GM19438 (cell line): ENCODE data around the gene CST8.

Experiments used
- ATAC-seq: cut with Tn5 transposase; IDR thresholded peaks from one replicate; pipeline ENCODE4 v1.9.1; 2021; ENCODE audit warnings: low read depth; ENCODE audit not compliant: unreplicated experiment

CST8 gene

DNA sequence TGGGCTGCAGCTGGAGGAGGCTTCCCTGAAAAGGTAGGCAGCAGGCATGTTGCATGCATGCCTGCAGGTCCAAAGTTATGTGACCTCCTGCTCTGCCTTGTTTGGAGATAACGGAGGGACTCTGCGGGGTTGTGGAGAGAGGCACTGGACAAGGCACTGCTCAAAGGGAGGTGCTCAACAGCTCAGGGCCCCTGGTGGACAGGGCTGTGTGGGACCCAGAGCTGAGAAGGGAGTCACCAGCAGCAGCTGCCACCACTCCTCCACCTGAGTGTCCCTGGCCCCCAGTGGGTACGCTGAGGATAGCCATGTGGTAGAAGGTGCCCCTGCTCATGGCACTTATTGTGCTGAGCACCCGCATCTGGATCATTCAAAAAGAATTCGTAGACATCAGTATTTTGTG lies 15.5 kb upstream of the CST8 start:
- ATAC-seq, result no peak

DNA sequence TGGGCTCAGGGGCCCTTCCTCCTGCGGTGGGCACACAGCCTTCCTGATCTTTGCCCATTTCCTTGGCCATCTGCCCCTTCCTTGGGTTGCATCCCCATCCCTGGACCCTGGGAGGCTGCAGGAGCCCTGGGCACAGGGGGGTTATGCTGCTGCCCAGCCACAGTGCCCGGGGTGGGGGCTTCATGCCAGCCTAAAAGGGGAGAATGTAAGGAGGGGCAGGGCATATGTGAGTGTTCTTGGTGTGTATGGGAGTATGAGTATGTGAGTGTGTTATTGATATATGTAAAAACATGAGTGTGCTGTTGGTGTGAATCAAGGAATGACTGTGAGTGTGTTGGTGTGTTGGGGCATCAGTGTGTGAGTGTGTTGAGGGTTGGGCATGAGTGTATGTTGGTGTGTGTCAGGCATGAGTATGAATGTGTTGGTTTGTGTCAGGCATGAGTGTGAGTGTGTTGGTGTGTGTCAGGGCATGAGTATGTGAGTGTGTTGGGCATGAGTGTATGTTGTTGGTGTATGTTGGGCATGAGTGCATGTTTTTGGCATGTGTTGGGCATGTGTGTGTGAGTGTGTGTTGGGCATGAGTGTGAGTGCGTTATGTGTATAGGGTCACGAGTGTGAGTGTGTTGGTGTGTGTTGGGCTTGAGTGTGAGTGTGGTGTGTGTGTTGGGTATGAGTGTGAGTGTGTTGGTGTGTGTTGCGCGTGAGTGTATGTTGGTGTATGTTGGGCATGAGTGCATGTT lies 14.7 kb upstream of the CST8 start:
- no peak for ATAC-seq

DNA sequence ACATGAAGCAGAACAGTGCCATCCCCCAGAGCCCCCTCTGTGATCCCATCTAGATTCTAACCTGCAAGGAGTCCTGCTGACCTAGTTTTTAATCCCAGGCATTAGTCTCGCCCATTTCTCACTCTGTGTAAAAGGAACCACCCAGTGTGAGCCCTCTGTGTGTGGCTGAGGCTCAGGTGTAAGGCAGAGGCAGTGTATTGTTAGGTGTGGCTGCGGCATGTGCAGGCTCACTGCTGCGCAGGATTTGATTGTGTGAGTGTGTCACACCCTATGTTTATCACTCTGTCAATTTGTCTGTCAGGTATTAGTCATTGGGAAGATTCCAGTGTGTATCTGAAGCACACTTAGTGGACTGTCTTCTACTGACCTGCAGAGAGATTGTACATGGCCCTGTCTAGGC lies 13.7 kb upstream of the CST8 start:
- no peak for ATAC-seq

DNA sequence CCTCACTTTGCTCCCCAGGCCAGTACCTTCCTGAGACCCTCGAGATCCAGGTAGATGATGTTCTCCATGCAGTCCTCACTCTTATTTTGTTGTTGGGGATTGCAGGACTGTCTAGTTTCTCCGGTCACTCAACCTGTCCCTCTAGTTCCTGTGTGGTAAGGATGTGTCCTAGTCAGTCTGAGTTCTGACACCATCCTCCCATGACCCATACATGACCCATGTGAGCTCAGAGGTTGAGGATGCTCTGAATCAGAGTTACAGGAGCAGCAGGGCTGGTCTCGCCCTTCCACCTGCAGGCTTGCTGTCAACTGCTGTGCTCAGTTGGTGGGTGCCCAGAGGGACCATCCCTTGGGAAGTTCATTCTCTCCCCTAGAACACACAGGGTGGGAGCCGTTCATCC lies 11.9 kb upstream of the CST8 start:
- no peak for ATAC-seq

DNA sequence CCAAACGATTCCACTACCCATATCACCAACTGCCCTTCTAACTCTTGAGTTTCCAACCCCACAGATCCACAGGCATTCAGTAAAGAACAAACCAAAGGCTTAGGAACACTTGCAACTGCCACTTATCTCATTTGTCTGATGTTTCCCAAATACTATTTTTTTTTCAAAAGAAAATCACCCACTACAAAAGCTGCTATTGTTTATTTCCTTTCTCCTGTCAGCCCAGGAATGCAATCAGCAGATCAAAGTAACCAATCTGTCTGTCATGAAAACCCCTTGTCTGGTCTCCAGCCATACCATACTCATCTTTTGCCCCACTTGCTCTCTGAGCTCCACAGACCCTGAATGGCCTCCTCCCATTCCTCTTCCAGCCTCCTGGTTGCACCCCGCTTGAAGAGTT lies 8.8 kb upstream of the CST8 start:
- ATAC-seq, result no peak

DNA sequence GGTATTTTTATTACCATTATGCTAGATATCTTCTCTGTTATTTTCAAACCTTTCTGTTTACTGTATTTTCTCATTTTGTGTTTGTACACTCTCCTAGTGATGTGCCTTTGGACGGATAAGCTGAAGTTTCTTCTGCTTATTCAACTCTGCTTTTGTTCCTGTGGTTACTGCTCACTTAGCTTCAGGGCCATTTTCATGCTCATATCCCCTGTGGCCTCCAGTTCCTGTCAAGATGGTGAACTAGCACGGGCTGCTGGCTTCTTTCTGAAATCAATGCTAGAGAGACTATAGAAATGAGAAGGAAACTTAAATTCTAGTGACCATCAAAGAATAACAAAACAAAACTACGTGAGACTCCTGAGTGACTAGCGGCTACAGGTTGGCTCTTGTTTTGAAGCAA lies 6.8 kb upstream of the CST8 start:
- ATAC-seq, result no peak

DNA sequence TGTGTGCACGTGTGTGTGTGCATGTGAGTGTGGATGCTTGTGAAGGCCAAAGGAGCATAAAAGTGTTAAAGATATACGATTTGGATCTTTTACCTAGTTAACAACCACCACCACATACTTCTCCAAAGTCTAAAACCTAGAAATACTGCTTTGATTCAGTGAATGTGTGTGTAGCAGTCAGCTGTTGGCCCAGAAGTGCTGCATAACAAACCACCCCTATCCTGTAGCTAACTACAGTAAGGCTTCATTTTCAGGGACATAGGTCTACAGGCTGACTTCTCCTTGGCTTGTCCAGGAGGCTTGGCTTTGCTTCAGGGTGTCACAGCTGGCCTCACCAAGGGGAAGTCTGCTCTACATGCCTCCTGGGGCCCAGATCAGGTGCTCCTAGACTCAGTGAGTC lies 2.4 kb upstream of the CST8 start:
- ATAC-seq, result no peak

DNA sequence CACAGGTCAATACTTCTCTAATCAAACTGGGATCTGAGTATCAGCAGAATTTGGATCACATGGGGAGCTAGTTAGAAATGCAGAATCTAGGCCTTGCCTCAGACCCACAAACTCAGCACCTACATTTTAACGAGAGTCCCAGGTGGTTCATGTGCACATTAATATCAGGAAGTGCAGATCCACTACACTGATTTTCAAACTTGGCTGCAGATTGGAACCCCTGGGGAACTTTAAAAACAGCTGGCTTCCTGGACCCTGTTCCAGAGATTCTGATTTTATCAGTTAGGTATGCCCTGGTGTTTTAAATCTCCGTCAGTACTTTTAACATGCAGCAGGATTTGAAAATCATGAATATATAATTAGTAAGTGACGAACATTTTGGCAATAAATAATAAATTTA lies 1.9 kb upstream of the CST8 start:
- ATAC-seq, result no peak

DNA sequence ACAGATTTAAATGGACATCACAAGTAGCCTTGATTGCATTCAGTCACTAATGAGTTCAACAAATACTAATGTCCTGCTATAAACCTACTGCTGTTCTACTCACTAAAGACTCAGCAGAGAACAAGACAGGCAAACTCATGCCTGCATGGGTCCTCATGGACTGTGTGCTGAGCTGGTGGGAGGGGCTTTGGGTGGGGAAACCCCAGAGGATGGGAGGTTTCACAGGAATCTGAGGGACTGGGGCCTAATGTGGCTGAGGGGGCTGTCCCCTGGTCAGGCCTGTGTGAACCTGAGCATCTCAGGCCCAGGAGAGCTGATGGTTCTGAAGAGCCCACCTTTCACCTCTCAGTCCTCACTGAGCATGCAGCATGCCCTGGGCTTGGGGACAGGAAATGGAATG lies 1.4 kb downstream of the CST8 start:
- no peak for ATAC-seq

DNA sequence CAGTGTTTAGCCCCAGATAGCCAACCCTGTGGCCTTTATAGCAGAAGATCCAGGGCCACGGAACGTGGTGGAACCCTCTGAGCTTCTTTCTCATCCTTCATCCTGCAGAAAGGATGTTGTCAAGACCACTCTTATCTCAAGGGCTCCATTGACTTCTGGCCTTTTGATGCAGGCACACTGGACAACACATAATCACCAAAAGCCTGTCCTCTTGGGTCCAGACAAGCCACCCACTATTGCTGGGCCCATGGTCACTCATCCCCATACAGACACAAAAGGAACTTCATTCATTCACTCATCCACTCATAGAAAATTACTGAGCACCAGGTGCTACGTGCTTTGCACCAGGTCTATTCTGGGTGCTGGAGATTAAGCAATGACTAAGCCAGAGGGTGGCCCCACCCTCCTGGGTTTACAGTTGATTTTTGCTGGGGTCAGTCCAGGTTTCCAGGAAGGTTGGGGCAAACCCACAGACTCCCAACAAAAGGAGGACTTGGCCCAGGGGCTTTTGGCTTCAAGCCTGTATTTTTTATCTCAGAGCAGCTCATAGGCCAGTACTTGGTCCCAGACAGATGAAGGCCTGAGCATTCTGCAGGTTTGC lies 2.4 kb downstream of the CST8 start:
- no peak for ATAC-seq

DNA sequence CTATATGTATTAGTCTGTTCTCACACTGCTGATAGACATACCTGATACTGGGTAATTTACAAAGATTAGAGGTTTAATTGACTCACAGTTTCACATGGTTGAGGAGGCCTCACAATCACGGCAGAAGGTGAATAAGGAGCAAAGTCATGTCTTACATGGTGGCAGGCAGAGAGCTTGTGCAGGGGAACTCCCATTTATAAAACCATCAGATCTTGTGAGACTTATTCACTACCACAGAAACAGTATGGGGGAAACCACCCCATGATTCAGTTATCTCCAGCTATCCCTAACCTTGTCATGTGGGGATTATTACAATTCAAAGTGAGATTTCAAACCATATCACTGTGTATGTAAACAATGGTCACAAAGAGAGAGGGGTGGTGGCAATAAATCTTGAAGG lies 6.6 kb downstream of the CST8 start:
- ATAC-seq, result no peak

DNA sequence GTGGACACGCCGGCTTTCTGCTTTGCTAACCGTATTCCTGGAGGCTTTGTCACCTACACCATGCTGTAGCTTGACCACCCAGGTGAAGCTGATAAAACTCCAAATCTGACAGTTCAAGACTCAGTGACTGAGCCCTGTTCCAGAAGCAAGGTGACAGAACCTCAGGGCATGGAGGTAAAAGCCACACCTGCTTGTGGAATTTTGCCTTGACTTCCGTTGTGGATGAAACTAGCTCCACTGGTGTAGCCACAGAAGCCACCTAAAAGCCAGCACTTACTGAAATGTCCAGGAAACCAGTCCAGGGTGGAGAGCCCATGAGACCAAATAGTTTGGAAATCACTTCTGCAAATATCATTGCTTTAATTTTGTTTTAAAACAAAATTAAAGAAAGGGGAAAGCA lies 11.0 kb downstream of the CST8 start:
- no peak for ATAC-seq

DNA sequence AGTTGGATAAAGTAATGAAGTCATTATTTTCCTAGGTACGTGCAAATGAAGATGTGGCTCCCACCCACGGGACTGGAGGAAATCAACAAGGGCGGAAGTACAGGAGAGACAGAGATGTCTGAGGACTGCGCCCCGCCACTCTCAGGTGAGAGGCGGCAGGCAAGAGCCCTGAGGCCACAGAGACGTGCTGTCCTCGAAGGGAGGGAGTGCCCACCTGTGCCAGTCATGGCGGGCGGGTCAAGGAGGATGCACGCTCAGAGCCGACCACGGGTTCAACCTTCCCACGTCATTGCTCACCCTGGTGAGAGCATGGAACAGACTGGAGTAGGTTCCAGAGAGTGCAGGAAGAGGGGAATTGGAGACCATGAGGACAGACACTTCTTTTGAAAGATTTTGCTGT lies 12.7 kb downstream of the CST8 start:
- no peak for ATAC-seq

DNA sequence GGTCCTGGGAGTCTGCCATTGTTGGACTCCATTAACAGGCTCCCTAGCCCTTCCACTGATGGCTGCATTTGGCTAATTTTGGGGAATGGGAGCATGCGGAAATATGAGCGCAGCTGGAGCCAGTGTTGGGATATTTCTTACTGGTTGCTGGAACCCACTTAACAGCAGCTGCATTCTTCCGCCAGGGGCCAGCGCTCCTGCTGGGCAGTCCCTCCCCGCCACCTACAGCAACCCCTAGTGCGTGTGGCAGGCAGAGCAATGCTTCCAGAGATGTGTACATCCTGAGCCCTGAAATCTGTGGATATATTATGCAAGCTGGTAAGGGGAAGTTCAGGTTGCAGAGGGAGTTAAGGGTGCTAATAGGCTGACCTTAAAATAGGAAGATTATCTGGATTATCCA lies 16.4 kb downstream of the CST8 start:
- ATAC-seq, result no peak

DNA sequence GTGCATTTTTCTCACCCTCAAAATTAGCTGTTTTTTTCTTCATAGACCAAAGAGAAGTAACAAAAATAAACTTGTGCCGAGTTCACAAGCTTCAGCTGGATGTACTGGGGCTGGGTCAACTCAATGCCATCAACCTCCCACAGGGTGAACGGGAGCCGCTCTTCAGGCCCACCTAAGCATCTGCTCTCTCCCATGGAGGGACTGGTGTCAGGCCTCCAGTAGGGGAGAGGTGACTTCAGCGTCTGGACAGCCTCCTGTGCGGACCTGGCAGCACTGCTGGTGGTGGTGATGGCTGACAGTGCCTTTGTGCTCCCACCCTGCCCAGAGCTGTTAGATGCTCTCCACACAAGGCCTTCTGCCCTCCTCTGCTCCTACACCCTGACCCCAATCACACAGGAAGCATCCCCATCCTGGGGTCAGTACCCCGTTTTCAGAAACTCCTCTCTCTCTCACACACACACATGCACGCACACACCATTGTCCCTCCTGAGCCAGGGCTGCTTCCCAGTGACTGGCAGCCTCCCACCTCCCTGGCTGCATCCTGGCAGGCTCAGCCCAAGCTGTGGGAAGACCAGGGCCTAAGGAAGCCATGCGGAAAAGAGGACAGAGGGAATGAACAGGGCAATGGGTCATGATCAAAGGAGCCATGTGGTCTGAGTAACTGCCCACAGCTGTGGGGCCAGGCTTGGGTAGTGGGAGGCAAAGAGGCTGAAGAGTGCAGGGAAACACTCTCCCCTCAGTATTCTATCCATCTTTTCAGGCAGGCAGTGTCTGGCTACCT lies 17.7 kb downstream of the CST8 start:
- ATAC-seq, result no peak

DNA sequence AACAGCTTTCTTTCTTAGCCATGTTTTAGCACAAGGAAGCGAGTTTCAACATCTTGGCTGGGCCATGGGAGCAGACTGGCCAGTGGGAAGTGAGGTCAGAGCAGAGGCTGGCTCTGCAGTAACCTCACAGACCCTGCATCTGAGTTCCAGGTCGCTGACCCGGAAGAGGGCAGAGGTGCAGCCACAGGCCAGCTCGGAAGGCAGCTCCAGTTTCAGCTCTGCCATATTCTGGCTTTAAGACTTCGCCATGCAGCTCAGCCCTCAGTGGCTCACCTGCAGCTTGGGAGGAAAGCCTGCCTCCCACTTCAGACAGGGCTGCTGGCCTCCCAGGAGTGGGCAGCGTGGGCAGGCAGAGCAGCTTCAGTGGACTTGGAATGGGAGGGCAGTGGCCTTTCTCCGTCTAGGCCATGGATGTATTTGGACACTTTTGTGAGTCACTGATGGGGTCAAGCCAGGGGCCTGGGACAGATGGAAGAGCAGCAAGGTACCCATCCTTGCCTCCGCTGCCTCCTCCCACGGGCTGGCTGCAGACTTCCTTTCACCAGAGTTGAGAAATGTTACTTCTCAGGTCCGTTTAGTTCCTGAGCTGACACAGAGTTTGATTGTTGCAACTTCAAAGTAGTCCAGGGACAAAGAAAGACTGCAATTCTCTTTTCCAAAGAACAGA lies 18.5 kb downstream of the CST8 start:
- ATAC-seq, result no peak

DNA sequence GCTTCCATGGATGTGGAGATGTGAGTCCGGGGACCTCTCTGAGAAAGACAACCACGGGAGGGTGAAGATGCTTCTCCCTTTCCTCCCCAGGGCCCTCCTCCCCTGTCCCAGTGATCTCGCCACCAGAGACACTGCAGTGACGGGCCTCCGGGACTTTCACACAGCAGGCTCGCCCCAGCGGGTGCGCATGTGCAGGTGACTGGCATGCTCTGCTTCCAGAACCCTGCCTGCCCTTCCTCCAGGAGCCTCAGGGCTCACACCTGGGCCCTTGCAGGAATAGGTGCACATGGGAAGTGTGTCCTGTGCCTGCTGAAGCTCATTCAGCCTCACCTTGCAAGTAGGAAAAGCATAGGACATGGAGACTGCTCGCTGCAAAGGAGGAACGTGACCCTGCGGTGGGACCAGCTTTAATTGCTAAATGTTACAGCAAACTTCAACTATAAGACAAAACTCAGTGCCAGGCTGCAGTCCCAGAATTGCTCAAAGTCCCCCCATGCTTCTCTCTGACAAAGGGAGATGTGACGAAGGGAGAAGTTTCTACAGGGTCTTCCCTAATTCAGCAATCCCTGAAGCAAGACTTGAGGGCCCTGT lies 19.2 kb downstream of the CST8 start:
- no peak for ATAC-seq

DNA sequence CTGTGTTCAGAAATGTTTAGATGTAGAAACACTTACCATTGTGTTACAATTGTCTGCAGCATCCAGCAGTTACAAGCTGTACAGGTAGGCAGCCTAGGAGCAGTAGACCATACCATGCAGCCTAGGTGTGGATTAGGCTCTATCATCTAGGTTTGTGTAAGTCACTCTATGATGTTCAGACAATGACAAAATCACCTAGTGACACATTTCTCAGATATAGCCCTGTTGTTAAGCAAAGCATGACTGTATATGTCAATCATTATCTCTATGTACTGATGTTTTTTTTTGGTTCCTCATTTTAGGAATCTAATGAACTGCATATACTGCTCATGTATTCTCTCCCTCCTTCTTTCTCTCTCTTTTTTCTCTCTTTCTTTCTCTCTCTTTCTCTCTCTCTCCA lies 22.2 kb downstream of the CST8 start:
- ATAC-seq, result peak; percentile 75

DNA sequence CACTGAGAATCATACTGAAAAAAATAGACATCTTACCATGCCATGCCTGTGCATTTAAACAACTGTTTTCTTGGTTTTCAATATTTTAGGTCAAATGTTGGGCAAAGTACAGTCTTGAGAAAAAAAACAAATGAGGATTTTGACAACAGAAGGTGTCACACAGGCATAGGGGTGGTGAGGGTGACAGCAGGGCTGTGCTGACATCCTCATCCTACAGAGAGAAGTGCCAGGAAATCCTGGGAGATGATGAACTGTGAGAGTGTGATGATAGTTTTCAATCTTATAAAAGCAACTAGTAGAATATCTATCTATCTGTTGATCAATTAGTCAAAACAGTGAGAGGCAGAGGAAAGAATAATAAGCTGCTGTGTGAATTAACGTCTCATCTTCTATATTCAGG lies 23.9 kb downstream of the CST8 start:
- no peak for ATAC-seq

DNA sequence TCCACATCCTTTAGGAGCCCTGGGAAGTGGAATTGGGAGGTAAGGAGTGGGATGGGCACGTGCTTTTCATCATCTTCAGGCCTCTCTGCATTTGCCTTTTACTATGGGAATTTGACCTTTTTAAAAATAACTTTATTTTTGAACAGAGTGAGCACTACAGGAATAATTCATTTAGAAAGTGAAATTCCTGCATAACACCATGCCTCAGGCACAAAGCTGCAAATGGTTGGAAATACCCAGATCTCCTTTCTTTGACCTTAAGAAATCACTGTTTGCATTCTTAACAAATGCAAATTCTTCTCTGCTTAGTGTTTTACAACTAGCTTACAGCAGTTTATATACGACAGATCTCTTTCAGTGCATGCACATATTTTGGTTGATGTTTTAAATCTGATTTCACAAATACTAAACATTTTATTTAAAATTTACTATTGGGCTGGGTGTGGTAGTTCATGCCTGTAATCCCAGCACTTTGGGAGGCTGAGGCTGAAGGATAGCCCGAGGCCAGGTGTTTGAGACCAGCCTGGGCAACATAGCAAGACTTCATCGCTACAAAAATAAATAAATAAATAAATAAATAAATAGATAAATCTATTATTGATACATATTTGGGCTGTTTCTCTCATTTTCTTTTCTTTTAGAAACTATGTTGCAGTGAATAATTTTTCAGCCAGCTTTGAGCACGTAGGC lies 24.5 kb downstream of the CST8 start:
- no peak for ATAC-seq
